Measurements from ENCODE around the gene ZNF669.

The ZNF669 gene

GRCh38 chr1:247111259-247111699 lies 7.1 kb upstream of the ZNF669 start:
- Histone ChIP-seq H3K9me3 (replicated peaks; ENCODE audit: insufficient read depth, low read length) (no peaks in the 10 kb centered on the region), H3K36me3 (replicated peaks; ENCODE audit: insufficient read depth, low read length) (no peaks in the 10 kb centered on the region), H3K4me2 (ENCODE audit: low read depth, low read length) (no peak overlapping the region), H2AFZ (ENCODE audit: low read length) (no peak overlapping the region), H3K9me2 (replicated peaks; ENCODE audit: insufficient read depth, low read length) (no peaks in the 10 kb centered on the region), H3K4me1 (ENCODE audit: low read length) (no peaks in the 10 kb centered on the region), H3F3A (ENCODE audit: insufficient read depth, low read length) (no peaks in the 10 kb centered on the region), H3K27ac (ENCODE audit: low read length) (no peak overlapping the region), H3K27me3 (replicated peaks; ENCODE audit: insufficient read depth, low read length) (peaks cover 10% of the 10 kb centered on the region; the same call in 1 of the 2 replicates), H4K20me1 (ENCODE audit: insufficient read depth, low read length) (no peaks in the 10 kb centered on the region), H3K79me2 (ENCODE audit: low read length) (no peaks in the 10 kb centered on the region), H3K9ac (ENCODE audit: low read length) (no peak overlapping the region), H3K4me3 (ENCODE audit: low read length) (no peak overlapping the region)
- no peak for DNase-seq
- TF ChIP-seq EZH2phosphoT487 (IDR thresholded peaks at IDR 0.05; ENCODE audit: low read length) (no peak), EZH2 (optimal IDR thresholded peaks at IDR 0.05; ENCODE audit: low read depth, low read length) (no peak)
- TF ChIP-seq, protein P1, sequence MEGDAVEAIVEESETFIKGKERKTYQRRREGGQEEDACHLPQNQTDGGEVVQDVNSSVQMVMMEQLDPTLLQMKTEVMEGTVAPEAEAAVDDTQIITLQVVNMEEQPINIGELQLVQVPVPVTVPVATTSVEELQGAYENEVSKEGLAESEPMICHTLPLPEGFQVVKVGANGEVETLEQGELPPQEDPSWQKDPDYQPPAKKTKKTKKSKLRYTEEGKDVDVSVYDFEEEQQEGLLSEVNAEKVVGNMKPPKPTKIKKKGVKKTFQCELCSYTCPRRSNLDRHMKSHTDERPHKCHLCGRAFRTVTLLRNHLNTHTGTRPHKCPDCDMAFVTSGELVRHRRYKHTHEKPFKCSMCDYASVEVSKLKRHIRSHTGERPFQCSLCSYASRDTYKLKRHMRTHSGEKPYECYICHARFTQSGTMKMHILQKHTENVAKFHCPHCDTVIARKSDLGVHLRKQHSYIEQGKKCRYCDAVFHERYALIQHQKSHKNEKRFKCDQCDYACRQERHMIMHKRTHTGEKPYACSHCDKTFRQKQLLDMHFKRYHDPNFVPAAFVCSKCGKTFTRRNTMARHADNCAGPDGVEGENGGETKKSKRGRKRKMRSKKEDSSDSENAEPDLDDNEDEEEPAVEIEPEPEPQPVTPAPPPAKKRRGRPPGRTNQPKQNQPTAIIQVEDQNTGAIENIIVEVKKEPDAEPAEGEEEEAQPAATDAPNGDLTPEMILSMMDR (IDR thresholded peaks at IDR 0.05; ENCODE audit: low read length), result no peak

- Histone ChIP-seq H2AFZ (ENCODE audit: low read length) (no peak overlapping the region), H3K9ac (ENCODE audit: low read length) (no peak overlapping the region), H3K4me2 (ENCODE audit: low read depth, low read length) (no peak overlapping the region), H3K36me3 (replicated peaks; ENCODE audit: insufficient read depth, low read length) (no peaks in the 10 kb centered on the region), H3K79me2 (ENCODE audit: low read length) (no peaks in the 10 kb centered on the region), H3K4me3 (ENCODE audit: low read length) (no peak overlapping the region), H3K27ac (ENCODE audit: low read length) (no peak overlapping the region), H3K4me1 (ENCODE audit: low read length) (no peaks in the 10 kb centered on the region), H4K20me1 (ENCODE audit: insufficient read depth, low read length) (no peaks in the 10 kb centered on the region), H3K27me3 (replicated peaks; ENCODE audit: insufficient read depth, low read length) (peaks cover 10% of the 10 kb centered on the region; the same call in 1 of the 2 replicates), H3K9me3 (replicated peaks; ENCODE audit: insufficient read depth, low read length) (no peaks in the 10 kb centered on the region), H3F3A (ENCODE audit: insufficient read depth, low read length) (no peaks in the 10 kb centered on the region), H3K9me2 (replicated peaks; ENCODE audit: insufficient read depth, low read length) (no peaks in the 10 kb centered on the region)
- TF ChIP-seq EZH2 (optimal IDR thresholded peaks at IDR 0.05; ENCODE audit: low read depth, low read length) (no peak), EZH2phosphoT487 (IDR thresholded peaks at IDR 0.05; ENCODE audit: low read length) (no peak)
- TF ChIP-seq, protein P1 (IDR thresholded peaks at IDR 0.05; ENCODE audit: low read length), result no peak
- no peak for DNase-seq
These were observed 6.6 kb upstream of the ZNF669 start for GRCh38 chr1:247110627-247111258.

DNA sequence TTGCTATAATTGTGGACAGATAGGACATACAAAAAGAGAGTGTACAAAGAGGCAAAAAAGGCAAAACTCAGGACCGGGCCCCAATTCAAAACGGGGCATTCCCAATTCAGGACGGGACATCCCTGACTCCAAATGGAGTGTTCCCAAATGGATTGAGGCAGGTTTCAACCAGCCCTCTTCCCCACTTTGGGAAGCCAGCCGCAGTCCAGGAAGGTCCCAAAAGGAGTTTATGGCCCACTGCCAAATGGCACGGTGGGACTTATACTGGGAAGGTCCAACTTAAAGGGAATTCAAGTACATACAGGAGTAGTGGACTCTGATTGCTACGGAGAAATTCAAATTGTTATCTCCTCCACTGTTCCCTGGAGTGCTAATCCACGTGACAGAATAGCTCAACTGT lies 3.5 kb upstream of the ZNF669 start:
- TF ChIP-seq EZH2phosphoT487 (IDR thresholded peaks at IDR 0.05; ENCODE audit: low read length) (no peak), EZH2 (optimal IDR thresholded peaks at IDR 0.05; ENCODE audit: low read depth, low read length) (no peak)
- TF ChIP-seq, protein P1 (IDR thresholded peaks at IDR 0.05; ENCODE audit: low read length), result no peak
- H3K9me3 ChIP-seq (replicated peaks; ENCODE audit: insufficient read depth, low read length), result no peaks in the 10 kb centered on the region
- H3K9me2 ChIP-seq (replicated peaks; ENCODE audit: insufficient read depth, low read length), result no peaks in the 10 kb centered on the region
- no peak overlapping the region for H3K4me2 ChIP-seq (ENCODE audit: low read depth, low read length)
- H3K27me3 ChIP-seq (replicated peaks; ENCODE audit: insufficient read depth, low read length), result peaks cover 10% of the 10 kb centered on the region; the same call in 1 of the 2 replicates
- peaks cover 10% of the 10 kb centered on the region for H3K79me2 ChIP-seq (ENCODE audit: low read length)
- DNase-seq, result no peak
- H3K4me1 ChIP-seq (ENCODE audit: low read length), result no peaks in the 10 kb centered on the region
- H3K27ac ChIP-seq (ENCODE audit: low read length), result no peak overlapping the region
- H2AFZ ChIP-seq (ENCODE audit: low read length), result no peak overlapping the region
- no peak overlapping the region for H3K9ac ChIP-seq (ENCODE audit: low read length)
- H3K36me3 ChIP-seq (replicated peaks; ENCODE audit: insufficient read depth, low read length), result no peaks in the 10 kb centered on the region; the same call in 1 of the 2 replicates
- H3K4me3 ChIP-seq (ENCODE audit: low read length), result no peak overlapping the region
- H3F3A ChIP-seq (ENCODE audit: insufficient read depth, low read length), result peaks cover 12% of the 10 kb centered on the region
- H4K20me1 ChIP-seq (ENCODE audit: insufficient read depth, low read length), result no peaks in the 10 kb centered on the region
